AG09309 (cell line): Measurements from ENCODE around the gene PPP1R7.

ENCODE experiments used
- DNase-seq: peaks from one replicate; pipeline ENCODE4 v3.0.0-alpha.2; 2010; ENCODE audit warnings: low read depth
- H3K4me3 ChIP-seq: 2 replicates; pipeline ENCODE4 v1.5.1; 2011; ENCODE audit warnings: mild to moderate bottlenecking, low read depth, low read length, moderate library complexity; ENCODE audit not compliant: control insufficient read depth
- CTCF ChIP-seq: IDR thresholded peaks from 2 replicates; pipeline ENCODE4 v1.5.1; 2011; ENCODE audit warnings: mild to moderate bottlenecking, low read depth, low read length, inconsistent platforms; ENCODE audit not compliant: insufficient read depth, control insufficient read depth; ENCODE audit errors: missing control alignments

PPP1R7 gene

GRCh38 chr2:241201445-241202267 is 51.4 kb downstream of the PPP1R7 start:
- H3K4me3 ChIP-seq, result no peak overlapping the region

GRCh38 chr2:241202268-241202585 is 52.0 kb downstream of the PPP1R7 start:
- no peak for DNase-seq
- no peak for TF ChIP-seq CTCF
- no peak overlapping the region for H3K4me3 ChIP-seq

More at GRCh38 chr2:241201445-241202267, 51.4 kb downstream of the PPP1R7 start:
- DNase-seq, result no peak
- TF ChIP-seq CTCF, result no peak

GRCh38 chr2:241202681-241203080 is 52.4 kb downstream of the PPP1R7 start:
- H3K4me3 ChIP-seq, result no peak overlapping the region
- no peak for DNase-seq
- no peak for TF ChIP-seq CTCF

- DNase-seq, result no peak
- no peak for TF ChIP-seq CTCF
- H3K4me3 ChIP-seq, result no peak overlapping the region
These were observed 53.1 kb downstream of the PPP1R7 start for GRCh38 chr2:241203218-241204009.

- no peak for TF ChIP-seq CTCF
- no peak for DNase-seq
- H3K4me3 ChIP-seq, result no peak overlapping the region
These were observed 53.7 kb downstream of the PPP1R7 start for GRCh38 chr2:241204010-241204384.

GRCh38 chr2:241204490-241204889 is 54.2 kb downstream of the PPP1R7 start:
- no peak overlapping the region for H3K4me3 ChIP-seq
- TF ChIP-seq CTCF, result no peak

More at GRCh38 chr2:241204490-241204889, 54.2 kb downstream of the PPP1R7 start:
- DNase-seq, result no peak
